NCI-H1436 treated with DMSO at 0.1 percent for 48 hours (cell line): ENCODE results near the gene LRCH4.
"Not testable (repeated sequence)": the region's sequence is repeated elsewhere in the genome, so short reads cannot be mapped to it uniquely, and the experiment has no call there.

Source experiments
- DNase-seq: peaks from one replicate; lab custom pipeline; 2025; lab: John Stamatoyannopoulos, UW

Gene LRCH4

GRCh38 chr7:100567751-100568175, 18.2 kb downstream of the LRCH4 start:
- no peak for DNase-seq

GRCh38 chr7:100567031-100567730, 18.7 kb downstream of the LRCH4 start:
- no peak for DNase-seq

- DNase-seq: no peak
Observed at GRCh38 chr7:100566018-100566531, 19.9 kb downstream of the LRCH4 start.

- no peak for DNase-seq
Observed at GRCh38 chr7:100565133-100565571, 20.8 kb downstream of the LRCH4 start.

GRCh38 chr7:100564405-100564804, 21.5 kb downstream of the LRCH4 start:
- not testable (repeated sequence) for DNase-seq

- no peak for DNase-seq
Observed at GRCh38 chr7:100563809-100564400, 22.0 kb downstream of the LRCH4 start.

GRCh38 chr7:100563100-100563564, 22.8 kb downstream of the LRCH4 start:
- no peak for DNase-seq

- no peak for DNase-seq
Observed at GRCh38 chr7:100562195-100563099, 23.5 kb downstream of the LRCH4 start.

GRCh38 chr7:100561491-100562194, 24.3 kb downstream of the LRCH4 start:
- no peak for DNase-seq

GRCh38 chr7:100559127-100559526, 26.8 kb downstream of the LRCH4 start:
- DNase-seq: no peak

GRCh38 chr7:100556541-100556940, 29.4 kb downstream of the LRCH4 start:
- no peak for DNase-seq

- DNase-seq: no peak
Observed at GRCh38 chr7:100555701-100556100, 30.2 kb downstream of the LRCH4 start.

GRCh38 chr7:100553032-100553431, 32.9 kb downstream of the LRCH4 start:
- DNase-seq: no peak

- no peak for DNase-seq
Observed at GRCh38 chr7:100552532-100552931, 33.4 kb downstream of the LRCH4 start.

- DNase-seq: not testable (repeated sequence)
Observed at GRCh38 chr7:100548446-100548845, 37.5 kb downstream of the LRCH4 start.

- DNase-seq: no peak
Observed at GRCh38 chr7:100547872-100548271, 38.1 kb downstream of the LRCH4 start.

GRCh38 chr7:100546926-100547800, 38.8 kb downstream of the LRCH4 start:
- no peak for DNase-seq

- DNase-seq: no peak
Observed at GRCh38 chr7:100546129-100546925, 39.6 kb downstream of the LRCH4 start.

GRCh38 chr7:100545360-100546128, 40.4 kb downstream of the LRCH4 start:
- no peak for DNase-seq
